Fibroblast of skin of scalp (primary cell): ENCODE measurements around the gene COMMD9.

Experiments used
- DNase-seq: peaks from one replicate; pipeline ENCODE4 v3.0.0-alpha.2; 2013

COMMD9 gene

GRCh38 chr11:36254713-36255112 is 34.5 kb downstream of the COMMD9 start:
- peak; percentile 36 for DNase-seq

GRCh38 chr11:36253238-36253637 is 36.0 kb downstream of the COMMD9 start:
- DNase-seq, result no peak

- no peak for DNase-seq
These were observed 37.4 kb downstream of the COMMD9 start for GRCh38 chr11:36251823-36252222.

GRCh38 chr11:36249246-36249645 is 40.0 kb downstream of the COMMD9 start:
- peak; percentile 80 for DNase-seq

- DNase-seq, result no peak
These were observed 40.8 kb downstream of the COMMD9 start for GRCh38 chr11:36248436-36248835.

- DNase-seq, result no peak
These were observed 41.7 kb downstream of the COMMD9 start for GRCh38 chr11:36247493-36247892.

- no peak for DNase-seq
These were observed 45.6 kb downstream of the COMMD9 start for GRCh38 chr11:36243641-36244040.

GRCh38 chr11:36241497-36241896 is 47.7 kb downstream of the COMMD9 start:
- DNase-seq, result no peak

GRCh38 chr11:36240801-36241200 is 48.4 kb downstream of the COMMD9 start:
- no peak for DNase-seq

GRCh38 chr11:36240173-36240572 is 49.1 kb downstream of the COMMD9 start:
- DNase-seq, result peak; percentile 35

- no peak for DNase-seq
These were observed 49.6 kb downstream of the COMMD9 start for GRCh38 chr11:36239636-36240035.

- no peak for DNase-seq
These were observed 50.3 kb downstream of the COMMD9 start for GRCh38 chr11:36238881-36239280.

GRCh38 chr11:36238036-36238631 is 51.1 kb downstream of the COMMD9 start:
- DNase-seq, result no peak

- no peak for DNase-seq
These were observed 51.8 kb downstream of the COMMD9 start for GRCh38 chr11:36237391-36237790.

GRCh38 chr11:36235750-36236149 is 53.5 kb downstream of the COMMD9 start:
- no peak for DNase-seq

- DNase-seq, result no peak
These were observed 54.4 kb downstream of the COMMD9 start for GRCh38 chr11:36234825-36235224.

GRCh38 chr11:36233204-36233603 is 56.0 kb downstream of the COMMD9 start:
- DNase-seq, result peak; percentile 33

- peak; percentile 72 for DNase-seq
These were observed 58.2 kb downstream of the COMMD9 start for GRCh38 chr11:36230779-36231699.

- no peak for DNase-seq
These were observed 60.0 kb downstream of the COMMD9 start for GRCh38 chr11:36229091-36229705.

- no peak for DNase-seq
These were observed 60.5 kb downstream of the COMMD9 start for GRCh38 chr11:36228689-36229088.

GRCh38 chr11:36227044-36227443 is 62.2 kb downstream of the COMMD9 start:
- no peak for DNase-seq

- no peak for DNase-seq
These were observed 64.9 kb downstream of the COMMD9 start for GRCh38 chr11:36224209-36224882.
